GM18868 (cell line): ENCODE results near the gene RBPJ.

Experiments
- ATAC-seq: cut with Tn5 transposase; IDR thresholded peaks from one replicate; pipeline ENCODE4 v1.9.1; 2021; ENCODE audit warnings: mild to moderate bottlenecking, moderate library complexity; ENCODE audit not compliant: unreplicated experiment

Gene RBPJ

DNA sequence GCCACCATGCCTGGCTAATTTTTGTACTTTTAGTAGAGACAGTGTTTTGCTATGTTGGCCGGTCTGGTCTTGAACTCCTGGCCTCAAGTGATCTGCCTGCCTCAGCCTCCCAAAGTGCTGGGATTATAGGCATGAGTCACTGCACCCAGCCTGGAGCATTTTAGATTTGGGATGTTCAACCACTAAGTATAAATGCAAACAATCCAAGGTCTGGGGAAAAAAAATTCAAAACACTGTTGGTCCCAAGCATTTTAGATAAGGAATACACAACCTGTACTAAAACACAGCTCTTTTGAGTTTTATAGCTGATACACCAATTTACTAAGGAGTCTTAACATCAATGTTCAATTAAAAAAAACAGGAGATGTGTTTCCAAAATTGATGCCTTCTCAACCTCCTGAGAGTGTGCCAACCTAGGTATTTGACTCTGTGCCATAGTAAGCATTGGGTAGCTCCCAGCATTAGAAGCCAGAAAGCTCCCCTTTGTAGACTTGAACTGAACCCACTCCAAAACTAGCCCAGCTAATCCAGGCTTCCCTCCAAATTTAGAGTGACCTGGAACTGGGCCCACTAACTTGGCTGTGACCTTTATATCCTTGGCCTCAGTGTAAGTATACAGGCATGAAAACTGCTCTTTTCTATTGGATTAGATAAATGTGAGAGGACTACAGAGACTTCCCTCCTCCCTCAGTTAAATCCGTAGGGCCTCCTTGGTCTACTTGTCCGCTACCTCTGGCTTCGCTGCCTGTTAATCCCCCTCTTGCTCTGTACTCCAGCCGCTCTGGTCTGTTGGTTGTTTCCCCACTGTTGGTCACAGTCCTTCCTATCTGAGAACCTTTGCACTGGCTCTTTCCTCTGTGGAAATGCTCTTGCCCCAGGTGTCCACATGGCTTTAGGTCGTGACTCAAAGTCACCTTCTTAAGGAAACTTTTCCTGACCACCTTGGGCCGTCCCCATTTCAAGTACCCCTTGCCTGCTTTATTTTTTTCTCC, 91.9 kb downstream of the RBPJ start:
- no peak for ATAC-seq

DNA sequence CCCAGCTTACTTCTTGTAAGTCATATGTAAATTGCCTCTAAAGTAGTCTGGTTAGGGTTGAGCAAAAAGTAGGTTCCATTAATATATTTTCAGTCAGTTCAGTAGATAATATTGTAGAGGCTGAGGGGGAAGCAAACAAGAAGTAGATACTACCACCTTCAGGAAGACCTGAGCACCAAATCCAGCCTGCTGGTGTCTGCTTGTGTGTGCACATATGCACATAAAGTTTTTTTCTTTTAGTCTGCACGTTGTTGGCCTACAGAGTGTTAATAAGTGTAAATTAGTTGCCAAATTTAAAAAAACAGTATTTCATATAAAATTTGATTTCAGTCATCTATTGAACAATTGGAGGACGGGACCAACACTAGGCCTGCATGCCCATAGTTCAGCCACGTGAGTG, 92.8 kb downstream of the RBPJ start:
- no peak for ATAC-seq

DNA sequence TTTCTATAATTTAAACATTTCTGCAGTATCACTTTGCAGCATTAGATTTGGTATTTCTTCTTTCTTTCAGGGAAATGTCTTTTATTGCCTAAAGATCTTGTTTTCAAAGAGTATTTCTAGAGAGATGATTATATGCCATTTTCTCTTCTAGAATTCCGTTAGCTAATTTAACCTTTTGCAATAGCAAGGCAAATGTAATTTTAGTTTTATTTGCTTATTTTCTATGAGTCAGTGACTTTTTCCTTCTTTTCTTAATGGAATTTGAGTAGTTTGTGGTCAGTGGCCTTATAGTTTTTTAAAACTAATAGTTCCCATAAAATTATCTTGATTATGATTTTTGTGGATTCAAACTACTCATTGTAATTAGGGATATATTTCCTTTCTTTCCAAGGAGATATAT, 97.3 kb downstream of the RBPJ start:
- ATAC-seq, result no peak

DNA sequence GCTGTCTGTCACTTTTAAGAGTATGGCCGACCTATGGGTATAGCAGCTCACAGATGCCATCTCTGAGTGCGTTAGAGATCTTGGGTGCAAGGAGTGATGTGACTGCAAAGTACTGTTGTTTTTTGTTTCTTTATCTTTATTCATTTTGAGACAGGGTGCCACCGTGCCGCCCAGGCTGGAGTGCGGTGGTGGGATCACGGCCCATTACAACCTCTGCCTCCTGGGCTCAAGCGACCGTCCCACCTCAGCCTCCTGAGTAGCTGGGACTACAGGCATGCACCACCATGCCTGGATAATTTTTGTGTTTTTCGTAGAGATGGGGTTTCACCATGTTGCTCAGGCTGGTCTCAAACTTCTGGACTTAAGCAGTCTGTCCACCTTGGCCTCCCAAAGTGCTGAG, 98.0 kb downstream of the RBPJ start:
- ATAC-seq, result no peak

DNA sequence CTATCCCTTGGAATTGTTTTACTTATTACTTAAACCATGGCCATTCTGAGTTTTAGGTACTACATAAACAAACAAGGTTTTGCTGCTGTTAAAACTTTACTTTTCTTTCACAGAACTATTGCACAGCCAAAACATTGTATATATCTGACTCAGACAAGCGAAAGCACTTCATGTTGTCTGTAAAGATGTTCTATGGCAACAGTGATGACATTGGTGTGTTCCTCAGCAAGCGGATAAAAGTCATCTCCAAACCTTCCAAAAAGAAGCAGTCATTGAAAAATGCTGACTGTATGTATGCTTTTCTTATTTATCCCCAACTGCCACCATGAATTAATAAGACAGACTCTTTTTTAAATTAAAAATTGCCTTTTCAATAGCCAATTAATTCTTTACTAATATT, 99.6 kb downstream of the RBPJ start:
- no peak for ATAC-seq

DNA sequence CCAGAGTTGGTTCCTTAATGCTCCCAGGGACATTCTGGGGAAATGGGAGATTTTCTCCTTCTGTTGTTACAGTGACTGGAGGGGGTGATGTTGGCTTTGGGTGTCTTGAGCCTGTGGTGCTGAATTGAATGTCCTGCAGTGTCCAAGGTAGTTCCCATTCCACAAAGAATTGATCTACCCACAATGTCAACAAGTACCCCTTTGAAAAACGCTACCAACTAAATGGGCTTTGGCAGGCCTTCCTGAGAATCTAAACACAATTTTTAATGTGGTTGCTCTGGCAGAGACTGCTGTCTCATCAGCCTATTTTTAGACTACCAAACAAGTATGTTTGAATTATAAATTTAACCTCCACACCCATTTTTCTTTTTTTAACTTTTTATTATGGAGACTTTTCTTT, 100.1 kb downstream of the RBPJ start:
- no peak for ATAC-seq

DNA sequence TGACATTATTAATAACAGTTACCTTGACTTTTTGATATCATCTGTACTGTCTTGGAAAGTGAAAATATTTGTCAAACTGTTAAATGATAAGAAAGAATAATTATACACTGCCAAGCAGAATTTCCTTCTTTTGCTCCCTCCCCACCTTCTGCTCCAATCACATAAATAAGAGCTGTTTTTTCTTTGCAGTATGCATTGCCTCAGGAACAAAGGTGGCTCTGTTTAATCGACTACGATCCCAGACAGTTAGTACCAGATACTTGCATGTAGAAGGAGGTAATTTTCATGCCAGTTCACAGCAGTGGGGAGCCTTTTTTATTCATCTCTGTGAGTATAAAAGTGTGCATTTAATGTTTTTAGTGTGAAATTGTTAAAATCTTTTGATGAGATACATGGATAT, 103.3 kb downstream of the RBPJ start:
- ATAC-seq, result no peak

DNA sequence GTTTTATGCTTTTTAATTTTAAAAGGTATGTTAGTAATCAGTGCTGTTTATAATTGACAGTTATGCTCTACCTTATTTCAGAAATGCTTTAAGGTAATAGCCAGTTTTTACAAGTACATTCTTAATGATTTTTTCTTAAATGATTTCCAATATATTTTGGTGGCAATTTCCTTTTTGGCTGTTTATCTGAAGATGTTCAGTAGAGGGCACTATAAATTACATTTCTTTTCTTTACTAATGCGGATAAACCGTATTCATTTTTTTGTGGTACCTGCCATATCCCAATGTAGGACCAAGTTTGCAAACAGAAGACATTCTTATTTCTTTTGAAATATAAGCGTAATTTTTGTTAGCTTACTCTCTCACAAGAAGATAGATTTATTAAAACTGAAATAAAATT, 104.0 kb downstream of the RBPJ start:
- no peak for ATAC-seq

DNA sequence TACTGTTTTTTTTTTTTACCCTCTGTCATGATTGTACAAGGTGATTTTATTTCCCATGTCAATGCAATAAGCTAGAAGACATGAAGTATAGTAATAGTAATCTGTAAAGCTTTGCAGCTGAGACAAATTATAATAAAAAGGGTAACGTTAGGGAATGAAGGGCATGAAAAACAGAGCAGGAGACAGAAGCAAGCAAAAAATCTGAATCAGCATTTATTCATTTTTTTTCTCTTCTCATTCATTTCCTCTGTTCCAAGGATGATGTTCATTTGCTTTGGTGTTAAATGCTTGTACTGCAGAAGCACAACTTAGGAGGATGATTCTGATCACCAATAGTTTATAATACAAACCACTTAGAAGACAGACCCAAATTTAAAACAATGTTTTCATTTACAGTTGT, 105.1 kb downstream of the RBPJ start:
- ATAC-seq, result no peak

DNA sequence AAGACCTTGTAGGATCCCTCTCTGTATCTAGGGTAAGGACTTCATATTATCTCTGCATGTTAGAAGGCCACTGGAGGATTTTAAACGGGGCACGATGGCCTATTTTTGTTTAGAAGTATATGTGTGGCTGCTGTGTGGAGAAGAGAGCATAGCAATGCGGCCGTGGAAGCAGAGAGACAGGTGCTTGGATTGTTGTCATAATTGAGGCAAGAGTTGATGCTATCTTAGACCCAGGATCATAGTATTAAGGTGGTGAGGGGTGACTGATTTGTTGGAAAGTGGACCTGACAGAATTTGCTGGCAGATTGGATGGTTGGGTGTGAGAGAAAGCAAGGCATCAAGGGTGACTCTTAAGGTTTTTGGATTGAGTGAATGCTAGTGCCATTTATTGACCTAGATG, 106.1 kb downstream of the RBPJ start:
- ATAC-seq, result no peak

DNA sequence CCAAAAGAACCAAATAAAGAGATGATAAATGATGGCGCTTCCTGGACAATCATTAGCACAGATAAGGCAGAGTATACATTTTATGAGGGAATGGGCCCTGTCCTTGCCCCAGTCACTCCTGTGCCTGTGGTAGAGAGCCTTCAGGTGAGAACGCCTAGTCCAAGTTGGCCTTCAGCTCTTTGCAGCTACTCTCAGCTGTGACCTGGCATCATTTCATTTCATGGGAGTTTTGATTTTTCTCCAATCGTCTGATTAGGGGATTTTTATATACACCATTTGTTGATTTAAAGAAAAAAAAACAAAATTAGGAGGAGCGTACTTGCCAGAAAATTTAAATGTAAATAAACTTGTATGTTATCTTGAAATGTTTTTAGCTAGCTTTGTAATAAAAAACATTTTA, 109.1 kb downstream of the RBPJ start:
- ATAC-seq, result no peak

DNA sequence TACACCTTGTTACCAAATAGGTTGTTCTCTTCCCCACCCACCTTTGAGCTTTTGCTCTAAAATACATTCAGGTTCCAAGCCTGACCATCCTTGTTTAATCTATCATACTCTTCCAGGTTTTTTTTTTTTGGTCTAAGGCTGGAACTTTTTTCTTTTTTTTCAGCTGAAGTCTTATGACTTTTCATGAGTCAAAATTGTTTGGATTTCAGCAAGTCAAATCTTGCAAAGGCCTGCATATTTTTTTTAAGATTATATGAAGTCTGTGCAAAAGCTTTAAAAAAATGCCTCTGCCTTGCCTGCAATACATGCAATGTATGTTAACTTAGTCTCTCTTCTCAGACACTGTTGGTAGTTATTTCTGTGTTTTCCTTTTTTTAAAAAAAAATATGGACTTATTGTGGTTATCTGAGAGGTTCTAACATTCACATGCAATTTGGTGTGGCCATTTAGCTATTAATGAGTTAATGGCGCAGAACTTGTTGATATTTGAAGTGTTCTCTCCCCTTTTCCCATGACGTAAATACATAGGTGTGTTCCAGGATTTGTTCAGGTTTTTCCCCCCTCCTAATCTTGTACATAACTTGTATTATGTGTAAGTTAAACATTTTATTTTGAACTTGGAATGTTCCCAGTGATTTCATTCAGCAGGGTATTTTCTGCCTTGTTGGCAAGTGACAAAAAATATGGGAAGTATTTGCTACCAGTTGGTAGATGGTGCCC, 110.8 kb downstream of the RBPJ start:
- ATAC-seq, result no peak

DNA sequence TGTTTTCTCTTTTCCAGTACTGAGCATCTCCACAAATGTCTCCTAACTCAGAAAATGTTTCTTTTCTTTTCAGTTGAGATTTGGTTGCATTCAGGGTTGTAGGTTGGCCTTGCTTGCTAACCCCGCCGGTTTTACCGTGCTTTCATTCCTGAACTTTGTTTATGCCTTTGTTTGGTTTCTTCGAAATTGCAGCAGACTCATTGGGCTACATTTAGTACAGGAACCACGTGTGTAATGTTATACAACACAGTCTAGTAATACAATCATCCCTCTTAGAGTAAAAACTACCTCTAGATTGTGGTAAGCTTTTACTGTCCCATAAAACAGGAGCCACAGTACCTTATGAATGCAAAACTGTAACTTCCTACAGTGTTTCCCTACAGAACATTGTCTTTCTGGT, 111.6 kb downstream of the RBPJ start:
- ATAC-seq, result no peak

DNA sequence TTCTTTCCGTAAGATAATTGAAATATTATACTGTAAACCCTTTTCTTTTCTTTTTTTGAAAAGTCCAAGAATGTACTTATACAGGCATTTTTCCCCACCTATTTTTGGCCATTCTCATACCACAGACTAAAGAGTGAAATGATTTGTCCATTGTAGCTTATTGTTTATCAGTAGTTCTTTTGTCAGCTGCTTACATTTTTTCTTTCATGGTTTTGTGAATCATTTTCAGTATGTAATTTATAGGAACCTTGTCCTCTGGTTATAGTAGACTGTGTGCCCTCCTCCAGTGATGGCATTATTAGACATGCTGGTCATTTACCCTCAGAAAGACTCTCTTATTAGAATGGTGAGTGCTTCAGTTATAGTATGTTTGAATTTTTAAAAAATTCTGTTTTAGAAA, 112.7 kb downstream of the RBPJ start:
- no peak for ATAC-seq

DNA sequence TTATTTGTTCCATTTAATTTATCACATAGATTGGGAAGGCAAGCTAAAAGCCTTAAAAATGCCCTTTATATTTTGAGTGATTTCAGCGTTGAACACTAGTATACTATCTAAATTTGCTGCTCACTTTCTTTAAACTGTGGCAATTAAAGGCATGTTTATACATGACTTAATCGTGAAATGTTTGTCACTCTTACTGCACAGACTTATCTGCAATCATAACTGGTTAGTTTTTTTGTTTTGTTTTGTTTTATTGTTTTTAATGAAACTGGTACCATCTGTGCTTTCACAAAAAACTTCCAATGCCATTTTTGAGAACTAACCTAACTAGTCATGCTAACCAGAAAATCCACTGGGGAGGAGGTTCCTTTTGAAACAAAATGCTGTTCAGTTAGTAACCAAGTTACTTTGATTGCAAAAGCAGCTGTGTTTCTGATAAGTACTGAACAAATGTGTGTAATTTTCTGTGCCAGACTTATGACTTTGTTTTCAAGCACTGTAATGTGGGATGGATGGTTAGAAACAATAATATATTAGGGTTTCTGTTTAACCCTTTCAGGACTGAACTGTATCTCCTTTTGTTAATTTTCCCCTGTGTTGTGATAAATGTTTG, 113.3 kb downstream of the RBPJ start:
- no peak for ATAC-seq

DNA sequence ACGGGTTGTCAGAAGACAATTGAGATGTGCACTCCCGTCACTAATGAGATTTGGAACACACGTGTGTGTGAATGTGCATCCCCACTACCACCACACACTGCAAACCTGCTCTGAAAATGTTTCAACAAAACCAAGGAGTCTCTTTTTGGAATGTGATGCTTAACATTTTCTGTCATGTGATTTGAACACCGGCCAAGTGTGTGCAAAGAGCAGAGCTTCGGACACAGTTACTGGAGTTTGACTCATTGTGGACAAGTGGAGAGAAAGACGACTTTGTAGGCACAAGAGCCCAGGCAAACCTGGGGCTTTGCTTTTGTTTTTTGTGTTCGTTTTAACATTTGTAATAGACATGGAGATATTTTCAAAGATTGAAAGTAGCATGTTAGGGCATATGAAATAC, 120.3 kb downstream of the RBPJ start:
- ATAC-seq, result no peak

DNA sequence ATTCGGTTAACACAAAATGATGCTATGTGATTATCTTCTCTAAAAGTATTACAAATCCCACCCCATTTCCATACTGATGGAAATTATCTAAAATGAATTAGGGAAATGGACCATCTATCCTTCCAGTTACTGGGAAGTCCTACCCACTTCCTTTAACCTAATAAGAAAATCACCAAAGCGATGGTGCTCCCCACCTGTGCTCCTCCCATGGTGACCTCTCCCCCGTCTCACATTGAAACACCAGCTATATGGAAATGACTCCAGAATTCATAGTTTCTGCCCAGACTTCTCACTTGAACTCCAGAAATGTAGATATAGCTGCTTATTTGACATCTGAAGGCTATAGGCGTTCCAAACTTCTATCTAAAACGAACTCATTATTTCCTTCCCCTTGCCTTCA, 121.0 kb downstream of the RBPJ start:
- no peak for ATAC-seq

DNA sequence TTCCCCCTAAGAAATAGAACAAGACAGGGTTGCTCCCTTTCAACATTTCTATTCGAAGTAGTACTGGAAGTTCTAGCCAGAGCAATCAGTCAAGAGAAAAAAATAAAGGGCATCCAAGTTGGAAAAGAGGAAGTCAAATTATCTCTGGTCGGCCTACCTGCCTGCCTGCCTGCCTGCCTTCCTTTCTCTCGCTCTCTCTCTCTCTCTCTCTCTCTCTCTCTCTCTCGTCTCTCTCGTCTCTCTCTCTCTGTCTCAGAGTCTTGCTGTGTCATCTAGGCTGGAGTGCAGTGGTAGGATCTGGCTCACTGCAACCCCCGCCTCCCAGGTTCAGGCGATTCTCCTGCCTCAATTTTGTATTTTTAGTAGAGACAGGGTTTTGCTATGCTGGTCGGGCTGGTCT, 126.6 kb downstream of the RBPJ start:
- ATAC-seq, result no peak

DNA sequence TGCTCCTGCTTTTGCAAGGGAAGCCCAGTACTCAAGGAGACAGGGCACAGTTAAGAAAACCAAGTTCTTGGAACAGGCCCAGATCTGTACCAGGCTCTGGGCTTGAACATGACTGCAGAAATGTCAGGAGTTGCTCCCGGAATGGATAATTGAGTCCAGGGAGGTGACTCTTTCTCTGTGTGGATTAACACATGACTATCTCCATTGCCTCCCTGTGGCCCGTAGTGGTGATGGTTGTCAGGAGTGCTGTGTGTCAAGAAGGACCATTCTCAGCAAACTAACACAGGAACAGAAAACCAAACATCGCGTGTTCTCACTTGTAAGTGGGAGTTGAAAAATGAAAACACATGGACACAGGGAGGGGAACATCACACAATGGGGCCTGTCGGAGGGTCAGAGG, 129.6 kb downstream of the RBPJ start:
- ATAC-seq, result no peak

DNA sequence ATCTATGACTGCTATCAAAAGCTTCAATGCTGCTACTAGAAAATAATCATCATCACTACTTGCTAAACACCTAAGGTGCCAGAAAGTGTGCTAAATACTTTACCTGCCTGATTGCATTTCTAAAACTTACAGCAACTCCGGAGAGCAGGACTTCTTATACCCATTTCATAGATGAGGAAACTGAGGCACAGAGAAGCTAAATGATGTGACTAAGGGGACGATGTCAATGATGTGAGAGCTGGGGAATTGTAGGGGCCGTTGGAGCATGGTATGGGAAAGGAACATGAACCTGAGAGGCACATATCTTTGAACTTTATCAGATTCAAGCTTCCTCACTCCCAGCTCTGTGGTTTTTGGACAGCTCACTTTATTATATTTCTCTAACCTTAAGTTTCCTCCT, 130.8 kb downstream of the RBPJ start:
- no peak for ATAC-seq

DNA sequence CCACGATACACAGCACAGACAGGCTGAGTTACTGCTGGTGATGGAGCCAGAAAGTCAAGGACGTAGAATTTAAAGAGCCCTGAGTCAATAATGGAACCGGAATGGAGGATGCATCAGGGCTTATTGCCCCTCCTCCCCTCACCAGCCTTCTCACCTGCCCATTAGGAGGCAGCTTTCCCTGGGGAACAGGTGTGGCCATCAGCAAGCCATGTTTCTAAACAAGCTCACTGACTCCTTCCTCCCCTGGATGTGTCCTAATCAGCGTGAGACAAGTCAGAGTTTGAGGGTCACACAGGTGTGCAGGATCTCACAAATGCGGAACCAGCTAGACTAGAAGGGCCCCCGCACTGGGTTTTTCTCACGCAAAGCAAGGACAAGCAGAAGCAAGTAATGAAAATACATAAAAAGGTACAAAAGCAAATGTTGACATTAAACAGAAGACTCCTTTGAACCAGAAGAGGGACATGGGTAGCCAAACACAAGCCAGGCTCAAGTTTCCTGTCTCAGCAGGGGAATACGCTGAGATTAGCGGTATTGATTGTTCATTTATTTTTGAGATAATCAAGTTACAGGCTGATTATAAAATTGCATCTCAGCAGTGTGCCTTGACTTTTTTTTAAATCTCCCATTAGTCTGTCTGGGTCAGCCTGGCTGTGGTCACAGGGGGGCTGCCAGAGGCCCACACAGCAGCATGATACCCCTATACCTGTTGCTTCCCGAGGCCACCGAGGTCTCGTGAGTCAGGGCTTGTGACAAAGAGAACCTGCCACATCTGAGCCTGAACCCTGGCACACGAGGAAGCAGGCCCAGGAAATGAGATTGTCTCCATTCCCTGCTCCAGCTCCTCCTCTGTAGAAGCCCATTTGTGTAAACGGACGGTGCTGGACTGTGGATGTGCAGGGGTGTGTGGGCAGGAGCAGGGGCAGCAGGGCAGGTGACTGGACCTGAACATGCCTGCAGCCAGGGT, 132.0 kb downstream of the RBPJ start:
- no peak for ATAC-seq
